Measurements from ENCODE around the gene ERICH2.

The ERICH2 gene

GRCh38 chr2:170742896-170743529 lies 27.2 kb upstream of the ERICH2 start:
- H3K4me1 ChIP-seq (ENCODE audit: control insufficient read depth, low read length) = no peaks in the 10 kb centered on the region
- no peaks in the 10 kb centered on the region for H3K79me2 ChIP-seq (ENCODE audit: control insufficient read depth, low read length)
- H3K9me2 ChIP-seq (replicated peaks; ENCODE audit: control insufficient read depth, low read length) = no peaks in the 10 kb centered on the region
- no peaks in the 10 kb centered on the region for H3K9me3 ChIP-seq (ENCODE audit: control insufficient read depth, insufficient read depth, low read length)
- no peak overlapping the region for H3K27ac ChIP-seq (ENCODE audit: low read depth, low read length)
- no peaks in the 10 kb centered on the region for H4K20me1 ChIP-seq (ENCODE audit: control insufficient read depth, insufficient read depth, low read depth, low read length)
- H3K27me3 ChIP-seq (ENCODE audit: control insufficient read depth, low read length) = peaks cover 12% of the 10 kb centered on the region
- TF ChIP-seq EZH2phosphoT487 (IDR thresholded peaks at IDR 0.05; ENCODE audit: borderline replicate concordance, low read length) (no peak), CTCF (IDR thresholded peaks at IDR 0.05; ENCODE audit: low read depth, low read length, poor library complexity, severe bottlenecking) (no peak)
- no peak overlapping the region for H3K4me2 ChIP-seq (ENCODE audit: low read length)
- H3F3A ChIP-seq (ENCODE audit: control insufficient read depth, insufficient read depth) = no peaks in the 10 kb centered on the region
- no peaks in the 10 kb centered on the region for H3K36me3 ChIP-seq (ENCODE audit: control insufficient read depth, low read length)
- H3K4me3 ChIP-seq (ENCODE audit: low read length) = no peak overlapping the region

- no peaks in the 10 kb centered on the region for H3K9me3 ChIP-seq (ENCODE audit: control insufficient read depth, insufficient read depth, low read length)
- no peaks in the 10 kb centered on the region for H3F3A ChIP-seq (ENCODE audit: control insufficient read depth, insufficient read depth)
- TF ChIP-seq CTCF (IDR thresholded peaks at IDR 0.05; ENCODE audit: low read depth, low read length, poor library complexity, severe bottlenecking) (no peak), EZH2phosphoT487 (IDR thresholded peaks at IDR 0.05; ENCODE audit: borderline replicate concordance, low read length) (no peak)
- no peaks in the 10 kb centered on the region for H3K9me2 ChIP-seq (replicated peaks; ENCODE audit: control insufficient read depth, low read length)
- H3K4me2 ChIP-seq (ENCODE audit: low read length) = no peak overlapping the region
- H3K36me3 ChIP-seq (ENCODE audit: control insufficient read depth, low read length) = no peaks in the 10 kb centered on the region
- no peaks in the 10 kb centered on the region for H3K4me1 ChIP-seq (ENCODE audit: control insufficient read depth, low read length)
- no peak overlapping the region for H3K4me3 ChIP-seq (ENCODE audit: low read length)
- H3K79me2 ChIP-seq (ENCODE audit: control insufficient read depth, low read length) = no peaks in the 10 kb centered on the region
- H4K20me1 ChIP-seq (ENCODE audit: control insufficient read depth, insufficient read depth, low read depth, low read length) = no peaks in the 10 kb centered on the region
- no peak overlapping the region for H3K27ac ChIP-seq (ENCODE audit: low read depth, low read length)
- H3K27me3 ChIP-seq (ENCODE audit: control insufficient read depth, low read length) = peaks cover 13% of the 10 kb centered on the region
Observed at GRCh38 chr2:170743530-170744239, 26.5 kb upstream of the ERICH2 start.

- Histone ChIP-seq H3K79me2 (ENCODE audit: control insufficient read depth, low read length) (no peaks in the 10 kb centered on the region), H3K9me2 (replicated peaks; ENCODE audit: control insufficient read depth, low read length) (no peaks in the 10 kb centered on the region), H3K4me2 (ENCODE audit: low read length) (no peak overlapping the region), H3K4me3 (ENCODE audit: low read length) (no peak overlapping the region), H3K36me3 (ENCODE audit: control insufficient read depth, low read length) (no peaks in the 10 kb centered on the region), H3K27me3 (ENCODE audit: control insufficient read depth, low read length) (peaks cover 17% of the 10 kb centered on the region), H3K9me3 (ENCODE audit: control insufficient read depth, insufficient read depth, low read length) (no peaks in the 10 kb centered on the region), H3F3A (ENCODE audit: control insufficient read depth, insufficient read depth) (no peaks in the 10 kb centered on the region), H3K27ac (ENCODE audit: low read depth, low read length) (no peak overlapping the region), H4K20me1 (ENCODE audit: control insufficient read depth, insufficient read depth, low read depth, low read length) (no peaks in the 10 kb centered on the region), H3K4me1 (ENCODE audit: control insufficient read depth, low read length) (no peaks in the 10 kb centered on the region)
- TF ChIP-seq CTCF (IDR thresholded peaks at IDR 0.05; ENCODE audit: low read depth, low read length, poor library complexity, severe bottlenecking) = no peak
- TF ChIP-seq EZH2phosphoT487 (IDR thresholded peaks at IDR 0.05; ENCODE audit: borderline replicate concordance, low read length) = no peak
Observed at GRCh38 chr2:170744248-170745002, 25.8 kb upstream of the ERICH2 start.
